Effector memory CD4-positive, alpha-beta T cell (primary cell): Measurements from ENCODE around the gene PKN3.

ENCODE experiments used
- DNase-seq, 3 donors: peaks; one replicate each; pipeline ENCODE4 v3.0.0-alpha.2; 2020
- H3K27ac ChIP-seq: 2 replicates; pipeline ENCODE4 v1.7.0; 2013; ENCODE audit warnings: mild to moderate bottlenecking, low read length, moderate library complexity; ENCODE audit not compliant: insufficient read depth, poor library complexity, severe bottlenecking
- H3K27me3 ChIP-seq: replicated peaks from 2 replicates; pipeline ENCODE4 v1.7.0; 2013; ENCODE audit warnings: mild to moderate bottlenecking, low read length; ENCODE audit not compliant: insufficient read depth, control insufficient read depth, poor library complexity, severe bottlenecking
- H3K36me3 ChIP-seq: 2 replicates; pipeline ENCODE4 v1.7.0; 2013; ENCODE audit warnings: mild to moderate bottlenecking, low read length, moderate library complexity; ENCODE audit not compliant: control insufficient read depth, insufficient read depth
- H3K4me1 ChIP-seq: 2 replicates; pipeline ENCODE4 v1.7.0; 2013; ENCODE audit warnings: low read length, mild to moderate bottlenecking; ENCODE audit not compliant: control insufficient read depth, insufficient read depth, poor library complexity, severe bottlenecking
- H3K4me3 ChIP-seq: 2 replicates; pipeline ENCODE4 v1.7.0; 2013; ENCODE audit warnings: low read length, low read depth, mild to moderate bottlenecking; ENCODE audit not compliant: insufficient read depth, poor library complexity, severe bottlenecking
- H3K9me3 ChIP-seq: 2 replicates; pipeline ENCODE4 v1.7.0; 2013; ENCODE audit warnings: mild to moderate bottlenecking, low read length, moderate library complexity; ENCODE audit not compliant: control insufficient read depth

The PKN3 gene

DNA sequence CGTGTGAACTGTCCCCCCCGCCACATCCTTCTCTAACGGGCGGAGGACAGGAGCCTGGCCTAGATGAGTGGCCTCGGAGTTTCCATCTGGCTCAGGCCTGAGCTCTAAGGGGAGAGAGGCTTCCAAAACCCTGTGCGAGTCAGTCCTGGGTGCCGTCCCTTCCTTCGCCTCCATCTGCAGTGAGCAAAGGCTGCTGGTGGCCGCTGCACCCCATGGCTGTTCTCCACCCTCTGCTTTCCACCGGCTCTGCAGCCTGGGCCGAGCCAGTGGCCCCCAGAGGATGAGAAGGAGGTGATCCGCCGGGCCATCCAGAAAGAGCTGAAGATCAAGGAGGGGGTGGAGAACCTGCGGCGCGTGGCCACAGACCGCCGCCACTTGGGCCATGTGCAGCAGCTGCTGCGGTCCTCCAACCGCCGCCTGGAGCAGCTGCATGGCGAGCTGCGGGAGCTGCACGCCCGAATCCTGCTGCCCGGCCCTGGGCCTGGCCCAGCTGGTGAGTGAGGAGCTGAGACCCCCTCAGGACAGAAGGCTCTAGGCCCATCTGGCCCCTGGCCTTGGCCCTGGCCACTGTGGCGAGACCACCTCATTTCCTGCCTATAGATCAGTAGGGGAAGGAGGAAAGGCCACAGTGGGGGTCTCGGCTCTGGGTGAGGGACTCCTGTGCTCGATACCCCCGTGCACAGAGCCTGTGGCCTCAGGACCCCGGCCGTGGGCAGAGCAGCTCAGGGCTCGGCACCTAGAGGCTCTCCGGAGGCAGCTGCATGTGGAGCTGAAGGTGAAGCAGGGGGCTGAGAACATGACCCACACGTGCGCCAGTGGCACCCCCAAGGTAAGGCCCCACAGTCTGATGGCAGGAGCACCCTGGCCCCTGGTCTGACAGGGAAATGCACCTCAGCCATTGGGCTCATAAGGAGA lies 3.0 kb downstream of the PKN3 start:
- Histone ChIP-seq H3K9me3 (no peaks in the 10 kb centered on the region), H3K27me3 (no peaks in the 10 kb centered on the region), H3K36me3 (no peaks in the 10 kb centered on the region), H3K27ac (no peak overlapping the region), H3K4me3 (no peak overlapping the region), H3K4me1 (peaks cover 11% of the 10 kb centered on the region)
- no peak for DNase-seq

DNA sequence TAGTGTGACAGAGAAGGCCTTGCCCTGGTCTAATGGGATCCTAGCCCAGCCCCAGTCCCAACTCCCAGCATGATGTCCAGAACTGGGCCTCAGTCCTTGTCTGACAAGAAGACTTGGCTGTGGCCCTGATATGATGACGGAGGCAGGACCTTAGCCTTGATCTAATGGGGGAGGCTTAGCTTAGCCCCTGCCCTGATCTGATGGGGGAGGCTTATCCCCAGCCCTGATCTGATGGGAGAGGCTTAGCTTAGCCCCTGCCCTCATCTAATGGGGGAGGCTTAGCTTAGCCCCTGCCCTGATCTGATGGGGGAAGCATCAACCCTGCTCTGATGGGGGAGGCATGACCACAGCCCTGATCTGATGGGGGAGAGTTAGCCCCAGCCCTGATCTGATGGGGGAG lies 3.7 kb downstream of the PKN3 start:
- DNase-seq = no peak
- no peaks in the 10 kb centered on the region for H3K9me3 ChIP-seq
- no peak overlapping the region for H3K4me3 ChIP-seq
- H3K36me3 ChIP-seq = no peaks in the 10 kb centered on the region
- H3K4me1 ChIP-seq = peaks cover 11% of the 10 kb centered on the region
- H3K27ac ChIP-seq = no peak overlapping the region
- no peaks in the 10 kb centered on the region for H3K27me3 ChIP-seq

DNA sequence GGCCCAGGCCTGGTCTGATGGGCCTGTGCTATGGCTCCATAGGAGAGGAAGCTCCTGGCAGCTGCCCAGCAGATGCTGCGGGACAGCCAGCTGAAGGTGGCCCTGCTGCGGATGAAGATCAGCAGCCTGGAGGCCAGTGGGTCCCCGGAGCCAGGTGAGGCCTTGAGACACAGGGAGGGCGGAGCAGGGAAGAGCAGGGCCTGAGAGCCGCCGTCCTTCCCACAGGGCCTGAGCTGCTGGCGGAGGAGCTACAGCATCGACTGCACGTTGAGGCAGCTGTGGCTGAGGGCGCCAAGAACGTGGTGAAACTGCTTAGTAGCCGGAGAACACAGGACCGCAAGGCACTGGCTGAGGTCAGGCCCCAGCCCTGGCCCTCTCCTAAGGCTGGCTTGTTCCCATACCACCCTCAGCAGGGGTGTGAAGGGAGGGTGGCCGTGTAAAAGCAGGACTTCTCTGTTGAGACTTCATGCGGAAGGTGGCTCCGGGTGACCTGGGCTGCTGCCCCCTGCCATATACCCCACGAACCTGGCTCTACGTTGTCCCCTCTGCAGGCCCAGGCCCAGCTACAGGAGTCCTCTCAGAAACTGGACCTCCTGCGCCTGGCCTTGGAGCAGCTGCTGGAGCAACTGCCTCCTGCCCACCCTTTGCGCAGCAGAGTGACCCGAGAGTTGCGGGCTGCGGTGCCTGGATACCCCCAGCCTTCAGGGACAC lies 4.5 kb downstream of the PKN3 start:
- DNase-seq = no peak
- Histone ChIP-seq H3K9me3 (no peaks in the 10 kb centered on the region), H3K27me3 (no peaks in the 10 kb centered on the region), H3K4me3 (no peak overlapping the region), H3K36me3 (no peaks in the 10 kb centered on the region), H3K27ac (no peak overlapping the region), H3K4me1 (peaks cover 11% of the 10 kb centered on the region)

DNA sequence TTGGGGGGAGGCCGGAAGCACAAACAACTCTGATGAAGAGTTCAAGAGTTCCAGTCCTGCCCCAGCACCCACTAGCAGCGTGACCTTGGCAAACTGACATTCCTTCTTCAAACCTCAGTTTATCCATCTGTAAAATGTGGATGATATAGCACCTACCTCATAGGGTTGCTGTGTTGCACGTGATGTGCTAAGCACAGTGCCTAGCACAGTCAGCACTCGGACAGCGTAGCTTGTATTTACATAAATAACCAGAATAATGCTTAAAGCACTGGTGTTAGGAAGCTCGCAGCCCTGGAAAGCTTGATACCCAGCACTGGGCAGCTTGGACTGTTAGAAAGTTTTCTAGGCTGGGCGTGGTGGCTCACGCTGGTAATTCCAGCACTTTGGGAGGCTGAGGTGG lies 5.1 kb downstream of the PKN3 start:
- DNase-seq = no peak
- Histone ChIP-seq H3K4me3 (no peak overlapping the region), H3K9me3 (no peaks in the 10 kb centered on the region), H3K27me3 (no peaks in the 10 kb centered on the region), H3K27ac (no peak overlapping the region), H3K36me3 (no peaks in the 10 kb centered on the region), H3K4me1 (peaks cover 6% of the 10 kb centered on the region)

DNA sequence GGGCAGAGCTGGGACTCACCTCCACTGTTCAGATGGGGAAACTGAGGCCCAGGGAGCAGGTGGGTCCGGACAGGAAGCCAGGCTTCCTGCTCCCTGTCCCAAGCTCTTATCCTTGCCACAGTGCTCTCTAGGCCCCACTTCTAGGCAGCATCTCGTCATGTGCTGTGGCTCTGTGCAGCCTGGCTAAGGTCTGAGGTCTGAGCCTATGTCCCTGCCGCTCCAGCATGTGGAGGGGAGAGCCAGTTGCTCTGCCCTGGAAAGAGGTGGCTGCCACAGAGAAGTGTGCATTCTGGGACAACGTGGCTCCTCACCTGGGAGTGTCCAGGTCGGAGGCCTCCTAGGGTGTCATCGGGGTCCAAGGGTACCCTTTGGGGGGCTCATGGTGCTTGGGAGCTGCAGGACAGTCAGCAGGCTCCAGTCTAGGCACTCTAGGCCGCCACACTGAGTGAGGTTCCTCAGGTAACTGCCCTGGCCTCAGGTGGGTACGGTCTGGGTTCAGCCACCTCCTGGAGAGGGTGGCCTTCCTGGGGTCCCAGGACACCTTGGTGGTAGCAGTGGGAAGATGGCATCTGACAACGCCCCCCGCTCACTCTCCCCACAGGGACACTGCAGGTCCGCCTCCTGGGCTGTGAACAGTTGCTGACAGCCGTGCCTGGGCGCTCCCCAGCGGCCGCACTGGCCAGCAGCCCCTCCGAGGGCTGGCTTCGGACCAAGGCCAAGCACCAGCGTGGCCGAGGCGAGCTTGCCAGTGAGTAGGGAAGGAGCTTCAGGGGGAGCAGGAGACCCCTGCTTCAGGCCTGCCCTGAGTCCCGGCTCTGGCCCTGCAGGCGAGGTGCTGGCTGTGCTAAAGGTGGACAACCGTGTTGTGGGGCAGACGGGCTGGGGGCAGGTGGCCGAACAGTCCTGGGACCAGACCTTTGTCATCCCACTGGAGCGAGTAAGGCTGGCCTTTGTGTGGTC lies 10.4 kb downstream of the PKN3 start:
- DNase-seq = no peak
- H3K27ac ChIP-seq = no peak overlapping the region
- no peaks in the 10 kb centered on the region for H3K36me3 ChIP-seq
- no peaks in the 10 kb centered on the region for H3K9me3 ChIP-seq
- no peak overlapping the region for H3K4me3 ChIP-seq
- no peaks in the 10 kb centered on the region for H3K27me3 ChIP-seq
- H3K4me1 ChIP-seq = no peaks in the 10 kb centered on the region

DNA sequence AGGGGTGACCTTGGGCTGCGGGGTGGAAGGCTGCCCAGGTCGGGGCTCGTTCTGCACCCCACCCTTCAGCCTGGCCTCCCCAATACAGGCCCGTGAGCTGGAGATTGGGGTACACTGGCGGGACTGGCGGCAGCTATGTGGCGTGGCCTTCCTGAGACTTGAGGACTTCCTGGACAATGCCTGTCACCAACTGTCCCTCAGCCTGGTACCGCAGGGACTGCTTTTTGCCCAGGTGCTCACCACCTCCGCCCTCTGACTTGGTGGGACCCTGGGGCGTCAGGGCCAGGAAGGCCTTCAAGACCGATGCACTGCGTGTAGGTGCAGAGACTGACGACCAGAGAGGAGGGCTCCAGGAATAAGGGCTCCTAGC lies 11.1 kb downstream of the PKN3 start:
- Histone ChIP-seq H3K36me3 (no peaks in the 10 kb centered on the region), H3K4me1 (no peaks in the 10 kb centered on the region), H3K27me3 (no peaks in the 10 kb centered on the region), H3K9me3 (no peaks in the 10 kb centered on the region), H3K27ac (no peak overlapping the region), H3K4me3 (no peak overlapping the region)
- no peak for DNase-seq

DNA sequence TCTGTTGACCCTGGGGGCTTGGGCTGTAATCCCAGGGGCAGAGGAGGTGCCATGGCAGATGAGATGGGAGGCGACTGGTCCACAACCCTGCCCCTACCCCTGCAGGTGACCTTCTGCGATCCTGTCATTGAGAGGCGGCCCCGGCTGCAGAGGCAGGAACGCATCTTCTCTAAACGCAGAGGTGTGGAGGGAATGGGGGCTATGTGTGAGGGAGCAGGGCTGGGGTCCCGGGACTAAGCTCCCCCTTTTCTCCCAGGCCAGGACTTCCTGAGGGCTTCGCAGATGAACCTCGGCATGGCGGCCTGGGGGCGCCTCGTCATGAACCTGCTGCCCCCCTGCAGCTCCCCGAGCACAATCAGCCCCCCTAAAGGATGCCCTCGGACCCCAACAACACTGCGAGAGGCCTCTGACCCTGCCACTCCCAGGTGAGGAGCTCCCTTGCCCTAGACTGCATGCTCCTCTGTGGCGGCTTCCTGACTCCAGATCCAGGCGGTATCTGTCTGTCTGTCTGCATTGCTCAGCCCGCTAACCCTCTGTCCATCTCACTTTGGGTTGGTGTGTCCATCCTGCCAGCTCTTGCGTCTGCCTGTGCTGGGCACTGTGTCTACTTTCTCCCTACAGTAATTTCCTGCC lies 11.8 kb downstream of the PKN3 start:
- no peaks in the 10 kb centered on the region for H3K27me3 ChIP-seq
- H3K9me3 ChIP-seq = no peaks in the 10 kb centered on the region
- no peaks in the 10 kb centered on the region for H3K36me3 ChIP-seq
- H3K4me1 ChIP-seq = no peaks in the 10 kb centered on the region
- no peak overlapping the region for H3K27ac ChIP-seq
- H3K4me3 ChIP-seq = no peak overlapping the region
- DNase-seq = no peak

DNA sequence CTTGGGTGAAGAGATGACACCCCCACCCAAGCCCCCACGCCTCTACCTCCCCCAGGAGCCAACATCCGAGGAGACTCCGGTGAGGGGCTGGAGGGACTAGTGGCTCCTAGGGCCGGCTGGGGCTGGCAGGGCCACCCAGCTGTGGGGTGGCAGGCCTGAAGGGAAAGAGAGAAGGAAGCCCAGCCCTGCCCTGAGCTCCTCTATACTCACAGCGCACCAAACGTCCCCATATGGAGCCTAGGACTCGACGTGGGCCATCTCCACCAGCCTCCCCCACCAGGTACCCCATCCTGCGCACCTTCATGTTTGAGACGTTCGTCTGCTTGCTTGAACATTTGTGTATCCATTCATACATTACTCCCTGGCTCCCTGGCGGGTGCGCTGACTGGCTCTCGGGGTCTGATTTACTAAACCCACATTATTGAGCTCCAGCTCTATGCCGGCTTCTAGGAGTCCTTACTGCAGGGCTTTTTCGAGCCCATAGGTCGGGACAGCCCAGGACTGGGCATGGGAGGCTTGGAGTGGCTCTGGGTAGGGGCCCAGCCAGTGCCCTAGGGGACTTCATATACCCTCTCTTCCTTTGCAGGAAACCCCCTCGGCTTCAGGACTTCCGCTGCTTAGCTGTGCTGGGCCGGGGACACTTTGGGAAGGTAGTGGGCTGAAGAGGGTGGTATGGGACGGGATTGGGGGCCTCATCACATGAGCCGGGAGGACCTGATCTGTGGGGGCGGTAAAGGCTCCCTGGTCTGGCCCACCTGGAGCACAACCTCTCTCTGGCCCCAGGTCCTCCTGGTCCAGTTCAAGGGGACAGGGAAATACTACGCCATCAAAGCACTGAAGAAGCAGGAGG lies 12.5 kb downstream of the PKN3 start:
- Histone ChIP-seq H3K4me1 (no peaks in the 10 kb centered on the region), H3K27ac (no peak overlapping the region), H3K9me3 (no peaks in the 10 kb centered on the region), H3K4me3 (no peak overlapping the region), H3K27me3 (no peaks in the 10 kb centered on the region), H3K36me3 (no peaks in the 10 kb centered on the region)
- no peak for DNase-seq

DNA sequence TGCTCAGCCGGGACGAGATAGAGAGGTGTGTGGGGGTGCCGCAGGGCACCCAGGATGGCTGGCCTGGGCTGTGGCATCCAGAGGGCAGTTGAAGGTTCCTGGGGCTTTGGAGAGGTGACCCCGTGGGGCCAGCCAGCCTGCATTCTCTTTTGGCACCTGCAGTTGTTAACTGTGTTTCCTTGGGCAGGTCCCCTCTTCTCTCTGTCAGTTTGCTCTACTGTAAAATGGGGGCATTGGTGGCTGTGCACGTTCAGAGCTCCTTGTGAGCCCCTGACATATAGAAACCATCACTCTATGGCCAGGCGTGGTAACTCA lies 13.1 kb downstream of the PKN3 start:
- H3K27ac ChIP-seq = no peak overlapping the region
- no peaks in the 10 kb centered on the region for H3K9me3 ChIP-seq
- H3K4me1 ChIP-seq = no peaks in the 10 kb centered on the region
- no peak for DNase-seq
- no peaks in the 10 kb centered on the region for H3K27me3 ChIP-seq
- peaks cover under 1% of the 10 kb centered on the region for H3K36me3 ChIP-seq
- no peak overlapping the region for H3K4me3 ChIP-seq
